GM10248 (cell line): ENCODE results near the gene LDLRAD2.
"Not testable (repeated sequence)": the region's sequence is repeated elsewhere in the genome, so short reads cannot be mapped to it uniquely, and the experiment has no call there.

Experiments
- CTCF ChIA-PET: fragments of 300-600 bp; sonication (Branson Sonifier 250); formaldehyde crosslinking; extraction: SDS; loops from one replicate; lab custom pipeline; 2021; ENCODE audit warnings: antibody characterized with exemption; lab: Yijun Ruan, JAX
- POLR2A ChIA-PET: fragments of 350-650 bp; sonication (Branson Sonifier 250); formaldehyde crosslinking; extraction: SDS; loops from one replicate; lab custom pipeline; 2020; ENCODE audit warnings: antibody characterized with exemption; lab: Yijun Ruan, JAX
- DNase-seq: peaks from one replicate; pipeline ENCODE4 v3.0.0; 2012; ENCODE audit errors: extremely low spot score
- TF ChIP-seq, protein P1 (sequence below): IDR thresholded peaks from 2 replicates; pipeline ENCODE4 v1.5.1; 2012; ENCODE audit warnings: mild to moderate bottlenecking, low read depth; ENCODE audit errors: extremely low read depth, missing control alignments, control extremely low read depth

Gene LDLRAD2

GRCh38 chr1:21823980-21824702, 12.1 kb downstream of the LDLRAD2 start:
- ChIA-PET POLR2A (no interaction called here), CTCF (no interaction called here)
- TF ChIP-seq, protein P1, sequence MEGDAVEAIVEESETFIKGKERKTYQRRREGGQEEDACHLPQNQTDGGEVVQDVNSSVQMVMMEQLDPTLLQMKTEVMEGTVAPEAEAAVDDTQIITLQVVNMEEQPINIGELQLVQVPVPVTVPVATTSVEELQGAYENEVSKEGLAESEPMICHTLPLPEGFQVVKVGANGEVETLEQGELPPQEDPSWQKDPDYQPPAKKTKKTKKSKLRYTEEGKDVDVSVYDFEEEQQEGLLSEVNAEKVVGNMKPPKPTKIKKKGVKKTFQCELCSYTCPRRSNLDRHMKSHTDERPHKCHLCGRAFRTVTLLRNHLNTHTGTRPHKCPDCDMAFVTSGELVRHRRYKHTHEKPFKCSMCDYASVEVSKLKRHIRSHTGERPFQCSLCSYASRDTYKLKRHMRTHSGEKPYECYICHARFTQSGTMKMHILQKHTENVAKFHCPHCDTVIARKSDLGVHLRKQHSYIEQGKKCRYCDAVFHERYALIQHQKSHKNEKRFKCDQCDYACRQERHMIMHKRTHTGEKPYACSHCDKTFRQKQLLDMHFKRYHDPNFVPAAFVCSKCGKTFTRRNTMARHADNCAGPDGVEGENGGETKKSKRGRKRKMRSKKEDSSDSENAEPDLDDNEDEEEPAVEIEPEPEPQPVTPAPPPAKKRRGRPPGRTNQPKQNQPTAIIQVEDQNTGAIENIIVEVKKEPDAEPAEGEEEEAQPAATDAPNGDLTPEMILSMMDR: no peak
- no peak for DNase-seq

DNA sequence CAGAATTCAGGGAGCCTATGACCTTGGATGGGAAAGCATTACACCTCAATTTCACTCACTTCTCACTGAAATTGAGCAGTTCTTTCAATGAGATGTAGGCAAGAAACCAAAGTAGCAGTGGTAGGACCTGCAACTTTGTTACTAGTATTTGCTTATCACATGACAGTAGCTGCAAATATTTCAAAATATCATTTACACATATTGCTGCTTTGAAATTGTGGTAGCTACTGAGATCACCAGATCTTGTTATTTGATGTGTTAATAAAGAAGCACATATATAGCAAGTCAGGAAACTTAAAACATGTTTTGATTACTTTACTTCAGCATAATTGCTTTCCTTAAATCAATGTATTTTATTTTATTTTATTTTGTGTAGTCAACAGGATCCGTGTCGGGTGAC, 12.9 kb downstream of the LDLRAD2 start:
- POLR2A ChIA-PET: no interaction called here
- CTCF ChIA-PET: no interaction called here
- no peak for DNase-seq
- TF ChIP-seq, protein P1: no peak

GRCh38 chr1:21825393-21825792, 13.3 kb downstream of the LDLRAD2 start:
- TF ChIP-seq, protein P1: no peak
- ChIA-PET CTCF (no interaction called here), POLR2A (no interaction called here)
- DNase-seq: no peak

- CTCF ChIA-PET: not testable (repeated sequence)
Measured at GRCh38 chr1:21826694-21827093, 14.6 kb downstream of the LDLRAD2 start.

GRCh38 chr1:21827141-21827679, 15.1 kb downstream of the LDLRAD2 start:
- CTCF ChIA-PET: interaction anchor here (0.9 kb wide), 1 partner anchor 40 kb away, joined by 3 read pairs; no protein-coding TSS in a partner anchor
- POLR2A ChIA-PET: no interaction called here

More at GRCh38 chr1:21826694-21827093, 14.6 kb downstream of the LDLRAD2 start:
- DNase-seq, POLR2A ChIA-PET: not testable (repeated sequence)

GRCh38 chr1:21828075-21828474, 16.0 kb downstream of the LDLRAD2 start:
- no peak for DNase-seq
- POLR2A ChIA-PET: no interaction called here
- TF ChIP-seq, protein P1: no peak
- CTCF ChIA-PET: interaction anchor here (0.9 kb wide), 1 partner anchor 39 kb away, joined by 3 read pairs; no protein-coding TSS in a partner anchor

More at GRCh38 chr1:21827141-21827679, 15.1 kb downstream of the LDLRAD2 start:
- TF ChIP-seq, protein P1: no peak
- DNase-seq: no peak
